Testis (tissue), 2 donors: ENCODE results near the gene ASB18.

Source experiments
- POLR2A ChIP-seq: fragments of 450-650 bp; IDR thresholded peaks from one replicate; pipeline ENCODE4 v1.6.1; 2017; ENCODE audit warnings: antibody characterized with exemption, mild to moderate bottlenecking, moderate library complexity
- TF ChIP-seq, protein P1 (sequence below), 3 experiments: fragments of 450-650 bp in 2 of 3; fragments of 200-600 bp in 1 of 3; sonication (generic) in 1 of 3; IDR thresholded peaks; one replicate each; pipeline ENCODE4 v1.5.1; 2016 to 2019; ENCODE audit warnings: antibody characterized with exemption in 3 of 3, mild to moderate bottlenecking in 2 of 3, moderate library complexity in 1 of 3

DNA sequence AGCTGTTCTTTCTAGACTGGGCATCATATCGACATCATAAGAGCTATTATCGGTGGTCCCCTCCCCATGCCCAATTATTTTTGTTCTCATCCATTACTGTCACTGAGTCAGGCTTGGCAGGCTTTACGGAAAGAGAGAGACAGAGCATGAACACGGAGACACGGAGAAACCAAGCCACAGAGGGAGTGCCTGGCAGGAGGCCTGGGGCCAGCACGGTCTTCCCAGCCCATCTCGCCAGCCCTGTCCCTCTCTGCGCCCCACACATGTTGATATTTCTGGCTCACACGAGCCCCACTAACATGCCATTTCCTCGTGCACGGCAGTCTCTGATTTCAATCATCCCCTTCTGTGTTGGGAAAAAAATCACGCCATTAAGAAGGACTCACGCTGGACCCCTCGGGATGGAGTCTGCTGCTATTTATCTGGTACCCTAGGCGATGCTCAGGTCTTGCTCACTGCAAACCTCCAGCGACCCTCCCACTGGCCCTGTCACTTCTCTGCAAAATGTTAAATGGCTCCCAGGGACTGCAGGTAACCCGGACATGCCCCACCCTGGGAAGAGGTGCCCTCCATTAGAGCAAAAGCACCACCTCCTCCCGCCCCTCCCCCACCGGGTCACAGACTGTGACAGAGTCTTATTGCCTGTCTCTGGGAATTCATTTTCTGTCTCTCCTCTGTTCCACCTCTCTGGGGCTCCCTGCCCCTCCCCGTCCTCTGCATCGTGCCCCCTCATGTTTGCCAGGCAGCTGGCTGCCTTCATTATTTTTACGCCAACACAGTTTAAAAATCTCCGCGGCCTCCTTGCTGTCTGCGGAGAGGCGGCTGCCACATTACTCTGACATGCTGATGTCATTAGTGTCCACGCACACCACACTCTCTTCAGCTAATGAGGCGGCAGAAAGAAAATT, 55.9 kb downstream of the ASB18 start:
- TF ChIP-seq, protein P1, sequence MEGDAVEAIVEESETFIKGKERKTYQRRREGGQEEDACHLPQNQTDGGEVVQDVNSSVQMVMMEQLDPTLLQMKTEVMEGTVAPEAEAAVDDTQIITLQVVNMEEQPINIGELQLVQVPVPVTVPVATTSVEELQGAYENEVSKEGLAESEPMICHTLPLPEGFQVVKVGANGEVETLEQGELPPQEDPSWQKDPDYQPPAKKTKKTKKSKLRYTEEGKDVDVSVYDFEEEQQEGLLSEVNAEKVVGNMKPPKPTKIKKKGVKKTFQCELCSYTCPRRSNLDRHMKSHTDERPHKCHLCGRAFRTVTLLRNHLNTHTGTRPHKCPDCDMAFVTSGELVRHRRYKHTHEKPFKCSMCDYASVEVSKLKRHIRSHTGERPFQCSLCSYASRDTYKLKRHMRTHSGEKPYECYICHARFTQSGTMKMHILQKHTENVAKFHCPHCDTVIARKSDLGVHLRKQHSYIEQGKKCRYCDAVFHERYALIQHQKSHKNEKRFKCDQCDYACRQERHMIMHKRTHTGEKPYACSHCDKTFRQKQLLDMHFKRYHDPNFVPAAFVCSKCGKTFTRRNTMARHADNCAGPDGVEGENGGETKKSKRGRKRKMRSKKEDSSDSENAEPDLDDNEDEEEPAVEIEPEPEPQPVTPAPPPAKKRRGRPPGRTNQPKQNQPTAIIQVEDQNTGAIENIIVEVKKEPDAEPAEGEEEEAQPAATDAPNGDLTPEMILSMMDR (IDR thresholded peaks at IDR 0.05): no peak
- no peak for TF ChIP-seq POLR2A
